Heart left ventricle (tissue), 16 donors: ENCODE measurements around the gene C1orf105. TPM values are rescaled to one million over a fixed set of nuclear protein-coding genes. Genes with fewer than 3 reads are reported as not detected.
A peak's percentile ranks its signal among the peaks of the same experiment; 100 is the strongest.
"Not testable (repeated sequence)": the region's sequence is repeated elsewhere in the genome, so short reads cannot be mapped to it uniquely, and the experiment has no call there.

Experiments
- ATAC-seq, 4 donors: fragments of 200-7000 bp; cut with Tn5 transposase; one replicate each; pipeline ENCODE4 v1.9.1; 2020 to 2022; ENCODE audit warnings: moderate library complexity in 4 of 4, mild to moderate bottlenecking in 3 of 4, moderate number of reproducible peaks in 1 of 4
- DNase-seq, 5 donors: peaks; one replicate each; pipeline ENCODE4 v3.0.0-alpha.2; 2020
- H3K27ac ChIP-seq, 12 donors: fragments of 200-600 bp; sonication (generic) in 4 of 12; one replicate each; pipeline versions ENCODE4 v1.5.0 to v1.8.0; 2016 to 2022; ENCODE audit warnings: mild to moderate bottlenecking in 2 of 12
- H3K27me3 ChIP-seq, 9 donors: fragments of 200-600 bp; sonication (generic) in 2 of 9; one replicate each; pipeline versions ENCODE4 v1.5.1 to v1.8.0; 2016 to 2022; ENCODE audit warnings: mild to moderate bottlenecking in 3 of 9
- H3K36me3 ChIP-seq, 9 donors: fragments of 200-600 bp; sonication (generic) in 2 of 9; one replicate each; pipeline versions ENCODE4 v1.5.0 to v1.8.0; 2018 to 2022; ENCODE audit warnings: mild to moderate bottlenecking in 2 of 9
- H3K4me1 ChIP-seq, 12 donors: fragments of 200-600 bp; sonication (generic) in 4 of 12; one replicate each; pipeline versions ENCODE4 v1.5.0 to v1.8.0; 2016 to 2022; ENCODE audit warnings: mild to moderate bottlenecking in 3 of 12
- H3K4me3 ChIP-seq, 12 donors: fragments of 200-600 bp; sonication (generic) in 4 of 12; one replicate each; pipeline versions ENCODE4 v1.5.0 to v1.8.0; 2017 to 2022; ENCODE audit warnings: mild to moderate bottlenecking in 9 of 12, moderate library complexity in 4 of 12
- H3K9me3 ChIP-seq, 12 donors: fragments of 200-600 bp; sonication (generic) in 4 of 12; one replicate each; pipeline versions ENCODE4 v1.5.0 to v1.8.0; 2016 to 2022; ENCODE audit warnings: mild to moderate bottlenecking in 1 of 12
- POLR2A ChIP-seq, 2 donors: fragments of 450-650 bp; IDR thresholded peaks; one replicate each; pipeline ENCODE4 v1.6.1; 2017; ENCODE audit warnings: antibody characterized with exemption in 2 of 2, mild to moderate bottlenecking in 2 of 2, moderate library complexity in 2 of 2
- WGBS, 4 donors: extraction: QIAGEN DNeasy Blood & Tissue Kit in 2 of 4; methylation state at CpG; one replicate each; pipeline versions ENCODE4 v1.1.5 to v1.1.7; 2013 to 2018; 5-methylcytosine and 5-hydroxymethylcytosine counted together
- intact Hi-C, 10 donors: fragments of 100-400 bp; cut with DNase I; formaldehyde crosslinking; loops; one replicate each; pipeline versions ENCODE4 v1.11.1 to v1.14.2; 2022
- polyA plus RNA-seq, 2 donors: library from polyadenylated mRNA; stranded (reverse); fragments of 200-250 nt; gene quantifications; one replicate each; pipeline ENCODE4 v1.2.3, GENCODE V29; 2013
- total RNA-seq, 9 donors: library from RNA; depleted of rRNA in 2 of 9; stranded (reverse); fragments of >200 nt in 2 of 9; fragmentation: NEBNext Ultra II Directional in 3 of 9; extraction: Animal tissue kit (Norgen Biotek cat#: 25700) in 3 of 9; gene quantifications; one replicate each; pipeline versions ENCODE4 v1.1.0 to v1.2.4, GENCODE V29; 2016 to 2023
- TF ChIP-seq, protein P1 (sequence below), 12 donors: fragments of 200-600 bp; sonication (generic) in 4 of 12; IDR thresholded peaks; one replicate each; pipeline versions ENCODE4 v1.5.0 to v1.8.0; 2018 to 2022; ENCODE audit warnings: antibody characterized with exemption in 12 of 12, mild to moderate bottlenecking in 5 of 12
- donor health status: ischemic (EF 13 %, LVEDD 7.1; RV severe dilation, severe dysfunction).
- donor health status: healthy with polysubstance abuse.
- donor health status: DM: no; HTN: yes; CAD: no.
- donor health status: DM: no; HTN: no; CAD: no.
- donor health status: ischemic (EF 25% LVEDD 6.9; RV normal size, moderate dysfunction).
- donor health status: ischemic (EF 25% LVEDD 5.7; RV mildly dilated, moderate dysfunction).
- donor health status: healthy.
- donor health status: DM: yes; HTN: yes; CAD: no.
- donor health status: ischemic (EF 35%, LVEDD 5.7; RV mildly dilated, moderate dysfunction).
- donor health status: nonischemic (EF 11% LVEDD 7.7; RV severe dilation, severe dysfunction).
- donor health status: DM: yes; HTN: yes; CAD: no.
- donor health status: PGD.
- donor health status: ischemic (EF 29% LVEDD 5.4; RV normal size, mild dysfunction).
- donor health status: nonischemic (EF 23%, LVEDD 6.1; RV moderate dilation, normal function).

Gene C1orf105
- total and polyA plus RNA-seq, 11 donors: 1.2 to 39.8 (median 6.7) TPM

- intact Hi-C loops: no loop called here
These were observed 11.3 kb downstream of the C1orf105 start for GRCh38 chr1:172431721-172432192.

GRCh38 chr1:172437183-172437582 is 16.7 kb downstream of the C1orf105 start:
- H3K4me3 ChIP-seq, intact Hi-C loops, H3K4me1 ChIP-seq, H3K27me3 ChIP-seq, H3K27ac ChIP-seq, DNase-seq, ATAC-seq: not testable (repeated sequence)
- Histone ChIP-seq H3K9me3 (peaks cover 0 to 28% (median 0%) of the 10 kb centered on the region in 12 donors), H3K36me3 (peaks cover 0 to 11% (median 2%) of the 10 kb centered on the region in 9 donors)
- 95 to 98% (median 95%) methylated on average over 3 of the region's 3 CpGs for WGBS, 4 donors

More at GRCh38 chr1:172431721-172432192, 11.3 kb downstream of the C1orf105 start:
- DNase-seq (no peak), ATAC-seq (no peak)
- Histone ChIP-seq H3K27me3 (no peaks in the 10 kb centered on the region), H3K9me3 (peaks cover 0 to 15% (median 0%) of the 10 kb centered on the region in 12 donors), H3K4me1 (peaks cover 0 to 9% (median 0%) of the 10 kb centered on the region in 12 donors), H3K27ac (no peak overlapping the region), H3K36me3 (no peaks in the 10 kb centered on the region), H3K4me3 (no peak overlapping the region)
- 79 to 84% (median 83%) methylated on average over 6 to 9 of the region's 9 CpGs for WGBS, 4 donors
- TF ChIP-seq, protein P1, sequence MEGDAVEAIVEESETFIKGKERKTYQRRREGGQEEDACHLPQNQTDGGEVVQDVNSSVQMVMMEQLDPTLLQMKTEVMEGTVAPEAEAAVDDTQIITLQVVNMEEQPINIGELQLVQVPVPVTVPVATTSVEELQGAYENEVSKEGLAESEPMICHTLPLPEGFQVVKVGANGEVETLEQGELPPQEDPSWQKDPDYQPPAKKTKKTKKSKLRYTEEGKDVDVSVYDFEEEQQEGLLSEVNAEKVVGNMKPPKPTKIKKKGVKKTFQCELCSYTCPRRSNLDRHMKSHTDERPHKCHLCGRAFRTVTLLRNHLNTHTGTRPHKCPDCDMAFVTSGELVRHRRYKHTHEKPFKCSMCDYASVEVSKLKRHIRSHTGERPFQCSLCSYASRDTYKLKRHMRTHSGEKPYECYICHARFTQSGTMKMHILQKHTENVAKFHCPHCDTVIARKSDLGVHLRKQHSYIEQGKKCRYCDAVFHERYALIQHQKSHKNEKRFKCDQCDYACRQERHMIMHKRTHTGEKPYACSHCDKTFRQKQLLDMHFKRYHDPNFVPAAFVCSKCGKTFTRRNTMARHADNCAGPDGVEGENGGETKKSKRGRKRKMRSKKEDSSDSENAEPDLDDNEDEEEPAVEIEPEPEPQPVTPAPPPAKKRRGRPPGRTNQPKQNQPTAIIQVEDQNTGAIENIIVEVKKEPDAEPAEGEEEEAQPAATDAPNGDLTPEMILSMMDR (IDR thresholded peaks at IDR 0.05): no peak
- TF ChIP-seq POLR2A (IDR thresholded peaks at IDR 0.05): no peak

GRCh38 chr1:172442404-172442803 is 21.9 kb downstream of the C1orf105 start:
- peaks cover 0 to 23% (median 12%) of the 10 kb centered on the region in 12 donors for H3K4me1 ChIP-seq
- peaks cover 0 to 11% (median 2%) of the 10 kb centered on the region in 9 donors for H3K36me3 ChIP-seq
- H3K27ac ChIP-seq: no peak overlapping the region
- H3K27me3 ChIP-seq: no peaks in the 10 kb centered on the region
- peaks cover 0 to 12% (median 0%) of the 10 kb centered on the region in 12 donors for H3K9me3 ChIP-seq
- peak overlapping the region in 4 of 12 donors; percentile 77 to 100 (median 88) for H3K4me3 ChIP-seq
- intact Hi-C loops: loop anchor here in 5 of 10 donors (5.0 to 10.0 kb wide), 4 partner anchors 438 to 640 kb away; no protein-coding TSS in a partner anchor
- 89 to 95% (median 89%) methylated on average over 6 of the region's 6 CpGs for WGBS, 4 donors
- no peak for ATAC-seq
- no peak for DNase-seq
- TF ChIP-seq POLR2A (IDR thresholded peaks at IDR 0.05): no peak

- 58 to 69% (median 63%) methylated on average over 3 of the region's 3 CpGs for WGBS, 4 donors
- Histone ChIP-seq H3K27me3 (no peaks in the 10 kb centered on the region), H3K9me3 (peaks cover 0 to 6% (median 0%) of the 10 kb centered on the region in 12 donors), H3K4me1 (peaks cover 0 to 23% (median 12%) of the 10 kb centered on the region in 12 donors), H3K36me3 (peaks cover 0 to 11% (median 2%) of the 10 kb centered on the region in 9 donors), H3K4me3 (peak overlapping the region; percentile 49 to 100 (median 96)), H3K27ac (peak overlapping the region in 7 of 12 donors; percentile 76 to 91 (median 83))
- intact Hi-C loops: loop anchor here in 5 of 10 donors (5.0 to 10.0 kb wide), 4 partner anchors 438 to 641 kb away; no protein-coding TSS in a partner anchor
- TF ChIP-seq, protein P1 (IDR thresholded peaks at IDR 0.05): no peak
- TF ChIP-seq POLR2A (IDR thresholded peaks at IDR 0.05): no peak
- DNase-seq (no peak), ATAC-seq (no peak)
These were observed 22.5 kb downstream of the C1orf105 start for GRCh38 chr1:172442843-172443565.
